H1 (cell line): Measurements from ENCODE around the gene LRRC42. TPM values are rescaled to one million over a fixed set of nuclear protein-coding genes. Genes with fewer than 3 reads are reported as not detected.

Experiments
- CTCF ChIA-PET: fragments of 300-600 bp; sonication (Branson Sonifier 250); formaldehyde crosslinking; loops from one replicate; lab custom pipeline; 2021; ENCODE audit not compliant: partially characterized antibody; lab: Charles Lee
- POLR2A ChIA-PET: fragments of 300-600 bp; sonication (Branson Sonifier 250); formaldehyde crosslinking; loops from one replicate; lab custom pipeline; 2021; ENCODE audit warnings: inconsistent platforms; ENCODE audit not compliant: partially characterized antibody; lab: Charles Lee
- DNase-seq, 2 experiments: peaks; one replicate each; pipeline versions ENCODE4 v3.0.0 to v3.0.0-alpha.2; 2010 to 2022; ENCODE audit warnings: low spot score in 2 of 2, low read depth in 1 of 2, mixed read lengths in 1 of 2
- FAIRE-seq: peaks from 2 replicates; lab custom pipeline; 2011; peaks lifted over from hg19 to GRCh38; lab: Jason Lieb, UNC
- H2AFZ ChIP-seq: 2 replicates; pipeline ENCODE4 v1.8.1; 2012; ENCODE audit warnings: low read length, inconsistent platforms
- H2AK5ac ChIP-seq: 2 replicates; pipeline ENCODE4 v1.6.1; 2013; ENCODE audit warnings: low read depth, low read length
- H2BK120ac ChIP-seq: replicated peaks from 2 replicates; pipeline ENCODE3; 2013; ENCODE audit warnings: low read depth, low read length, inconsistent platforms
- H2BK12ac ChIP-seq: 2 replicates; pipeline ENCODE4 v1.6.1; 2013; ENCODE audit warnings: low read depth, low read length
- H2BK15ac ChIP-seq: 2 replicates; pipeline ENCODE4 v1.6.1; 2013; ENCODE audit warnings: low read length
- H2BK20ac ChIP-seq: 2 replicates; pipeline ENCODE4 v1.6.1; 2013; ENCODE audit warnings: low read length
- H2BK5ac ChIP-seq: 2 replicates; pipeline ENCODE4 v1.6.1; 2013; ENCODE audit warnings: low read depth, low read length
- H3K14ac ChIP-seq: 2 replicates; pipeline ENCODE4 v1.6.1; 2013; ENCODE audit warnings: inconsistent platforms; ENCODE audit not compliant: insufficient read length
- H3K18ac ChIP-seq: 2 replicates; pipeline ENCODE4 v1.6.1; 2013; ENCODE audit warnings: low read length; ENCODE audit errors: extremely low read depth
- H3K23ac ChIP-seq: 2 replicates; pipeline ENCODE4 v1.6.1; 2013; ENCODE audit warnings: inconsistent platforms; ENCODE audit not compliant: insufficient read length
- H3K23me2 ChIP-seq: 2 replicates; pipeline ENCODE4 v1.6.1; 2013; ENCODE audit warnings: low read depth, low read length
- H3K27ac ChIP-seq: 2 replicates; pipeline ENCODE4 v1.6.1; 2011; ENCODE audit warnings: low read depth, low read length, inconsistent platforms
- H3K27me3 ChIP-seq, 4 experiments: replicated peaks in 1 of 4; 1 replicate in 1 of 4; 2 replicates in 3 of 4; pipeline versions ENCODE4 v1.6.1 to v1.8.1; 2011 to 2013; ENCODE audit warnings: low read length in 3 of 4, mild to moderate bottlenecking in 3 of 4, inconsistent platforms in 2 of 4, mixed read lengths in 2 of 4, moderate library complexity in 1 of 4; ENCODE audit not compliant: control insufficient read depth in 3 of 4, insufficient read depth in 3 of 4; ENCODE audit errors: extremely low read depth in 1 of 4
- H3K36me3 ChIP-seq, 4 experiments: 2 replicates each; pipeline versions ENCODE4 v1.6.1 to v1.8.1; 2011 to 2013; ENCODE audit warnings: mild to moderate bottlenecking in 4 of 4, low read length in 3 of 4, moderate library complexity in 2 of 4, control low read depth in 1 of 4, inconsistent platforms in 1 of 4; ENCODE audit not compliant: insufficient read depth in 4 of 4, control insufficient read depth in 2 of 4
- H3K4ac ChIP-seq: replicated peaks from 2 replicates; pipeline ENCODE3; 2013; ENCODE audit warnings: low read length, low read depth, mixed read lengths, inconsistent platforms; ENCODE audit not compliant: insufficient read length
- H3K4me1 ChIP-seq, 4 experiments: replicated peaks in 1 of 4; 1 replicate in 1 of 4; 2 replicates in 3 of 4; pipeline versions ENCODE4 v1.6.1 to v1.8.1; 2011 to 2013; ENCODE audit warnings: low read length in 3 of 4, inconsistent platforms in 2 of 4, mixed read lengths in 1 of 4; ENCODE audit not compliant: insufficient read depth in 4 of 4, control insufficient read depth in 3 of 4
- H3K4me2 ChIP-seq, 2 experiments: 2 replicates each; pipeline versions ENCODE4 v1.6.1 to v1.8.1; 2011 to 2013; ENCODE audit warnings: low read depth in 2 of 2, low read length in 2 of 2, control low read depth in 1 of 2, inconsistent platforms in 1 of 2, mild to moderate bottlenecking in 1 of 2; ENCODE audit not compliant: insufficient read depth in 1 of 2
- H3K4me3 ChIP-seq, 4 experiments: fragments of 200-600, 300-600 bp in 1 of 4; sonication (generic), shearing (Covaris generic), sonication (Bioruptor Twin) in 1 of 4; 2 replicates each; pipeline versions ENCODE4 v1.5.1 to v1.8.1; 2011 to 2016; ENCODE audit warnings: low read length in 4 of 4, low read depth in 3 of 4, control low read depth in 2 of 4, inconsistent platforms in 2 of 4, mild to moderate bottlenecking in 2 of 4, mixed read lengths in 1 of 4, moderate library complexity in 1 of 4; ENCODE audit not compliant: insufficient read depth in 2 of 4; ENCODE audit errors: extremely low read depth in 1 of 4
- H3K56ac ChIP-seq: replicated peaks from 2 replicates; pipeline ENCODE3; 2013; ENCODE audit warnings: low read depth, mild to moderate bottlenecking, mixed read lengths, low read length, inconsistent platforms; ENCODE audit not compliant: insufficient read length
- H3K79me1 ChIP-seq: 2 replicates; pipeline ENCODE4 v1.6.1; 2013; ENCODE audit warnings: low read depth, low read length, control low read depth
- H3K79me2 ChIP-seq, 2 experiments: 2 replicates each; pipeline versions ENCODE4 v1.6.1 to v1.8.1; 2012 to 2013; ENCODE audit warnings: low read length in 2 of 2, mild to moderate bottlenecking in 2 of 2, inconsistent platforms in 1 of 2; ENCODE audit not compliant: insufficient read depth in 2 of 2, control insufficient read depth in 1 of 2
- H3K9ac ChIP-seq, 4 experiments: replicated peaks in 1 of 4; 1 replicate in 1 of 4; 2 replicates in 3 of 4; pipeline versions ENCODE4 v1.6.1 to v1.8.1; 2011 to 2013; ENCODE audit warnings: low read depth in 3 of 4, low read length in 3 of 4, control low read depth in 2 of 4, mild to moderate bottlenecking in 2 of 4, moderate library complexity in 2 of 4, inconsistent platforms in 1 of 4; ENCODE audit errors: extremely low read depth in 1 of 4
- H3K9me3 ChIP-seq, 2 experiments: 2 replicates each; pipeline versions ENCODE4 v1.6.1 to v1.8.1; 2012 to 2013; ENCODE audit warnings: mild to moderate bottlenecking in 2 of 2, moderate library complexity in 2 of 2, control low read depth in 1 of 2, inconsistent platforms in 1 of 2, low read depth in 1 of 2, low read length in 1 of 2, mixed read lengths in 1 of 2; ENCODE audit not compliant: insufficient read depth in 2 of 2
- H4K20me1 ChIP-seq, 2 experiments: replicated peaks in 1 of 2; 2 replicates each; pipeline versions ENCODE3 to v1.8.1; 2011 to 2013; ENCODE audit warnings: inconsistent platforms in 2 of 2, low read length in 2 of 2, mild to moderate bottlenecking in 1 of 2; ENCODE audit not compliant: insufficient read depth in 2 of 2, control insufficient read depth in 1 of 2
- H4K5ac ChIP-seq: 2 replicates; pipeline ENCODE4 v1.6.1; 2013; ENCODE audit warnings: low read length, low read depth, mixed read lengths, inconsistent platforms; ENCODE audit not compliant: insufficient read length
- H4K8ac ChIP-seq: 2 replicates; pipeline ENCODE4 v1.8.0; 2013; ENCODE audit warnings: mild to moderate bottlenecking, moderate library complexity, low read length, inconsistent platforms; ENCODE audit not compliant: insufficient read depth; ENCODE audit errors: extremely low read depth
- H4K91ac ChIP-seq: replicated peaks from 2 replicates; pipeline ENCODE3; 2013; ENCODE audit warnings: low read length, mixed read lengths, inconsistent platforms; ENCODE audit not compliant: insufficient read length
- CBX5 ChIP-seq: fragments of 300-800, 300-1000 bp; sonication (generic); IDR thresholded peaks from 2 replicates; pipeline ENCODE4 v1.7.1; 2016; ENCODE audit warnings: antibody characterized with exemption, low read length, low read depth
- JUN ChIP-seq: IDR thresholded peaks from 2 replicates; pipeline ENCODE4 v1.6.1; 2011; ENCODE audit warnings: low read depth, mild to moderate bottlenecking, improper control_type of control experiment, low read length
- KDM5A ChIP-seq: fragments of 200-600 bp; IDR thresholded peaks from 2 replicates; pipeline ENCODE4 v1.7.1; 2012; ENCODE audit warnings: mild to moderate bottlenecking, low read length, inconsistent platforms, mixed read lengths
- MAFK ChIP-seq: IDR thresholded peaks from 2 replicates; pipeline ENCODE4 v1.6.1; 2012; ENCODE audit warnings: low read depth, mild to moderate bottlenecking, improper control_type of control experiment, low read length
- MAX ChIP-seq: IDR thresholded peaks from 2 replicates; pipeline ENCODE4 v1.6.1; 2012; ENCODE audit warnings: inconsistent platforms
- SAP30 ChIP-seq: fragments of 300-600 bp; sonication (generic); IDR thresholded peaks from 2 replicates; pipeline ENCODE4 v1.7.1; 2012; ENCODE audit warnings: low read length, moderate library complexity, mild to moderate bottlenecking, inconsistent platforms; ENCODE audit not compliant: insufficient read depth, insufficient replicate concordance
- SP4 ChIP-seq: IDR thresholded peaks from 2 replicates; pipeline ENCODE4 v1.6.1; 2012; ENCODE audit warnings: low read length, inconsistent platforms
- WGBS, 2 experiments: shearing (Covaris generic) in 1 of 2; methylation state at CpG; one replicate each; pipeline versions ENCODE4 v1.1.6 to v1.1.7; 2013 to 2015; ENCODE audit warnings: low lambda C conversion rate in 2 of 2, mixed read lengths in 2 of 2, inconsistent platforms in 1 of 2, low coverage in 1 of 2, missing lambda C conversion rate in 1 of 2; ENCODE audit not compliant: insufficient replicate concordance in 2 of 2, insufficient coverage in 1 of 2, insufficient read length in 1 of 2; ENCODE audit errors: extremely low coverage in 1 of 2, missing lambda C conversion rate in 1 of 2; 5-methylcytosine and 5-hydroxymethylcytosine counted together
- polyA plus RNA-seq, 7 experiments: library from polyadenylated mRNA; depleted of rRNA in 3 of 7; stranded (reverse) in 5 of 7; unstranded in 2 of 7; fragments of >200 nt in 5 of 7; fragments of 200-250 nt in 2 of 7; gene quantifications; 1 replicate in 5 of 7; 2 replicates in 1 of 7; 4 replicates in 1 of 7; pipeline versions ENCODE4 v1.2.1 to v1.2.3, GENCODE V29; 2011 to 2013; ENCODE audit warnings: missing spikeins in 2 of 7, mixed read lengths in 2 of 7
- total RNA-seq: library from RNA; stranded (reverse); fragmentation: NEBNext Ultra II Directional; extraction: Animal tissue kit (Norgen Biotek cat#: 25700); gene quantifications from 2 replicates; pipeline ENCODE4 v1.2.1, GENCODE V29; 2021

LRRC42 gene
- total and polyA plus RNA-seq, 2 of the 8 experiments (the other 6 are each of a cell fraction or from before 2014, with no cell fraction given): 38.2 to 54.1 TPM

DNA sequence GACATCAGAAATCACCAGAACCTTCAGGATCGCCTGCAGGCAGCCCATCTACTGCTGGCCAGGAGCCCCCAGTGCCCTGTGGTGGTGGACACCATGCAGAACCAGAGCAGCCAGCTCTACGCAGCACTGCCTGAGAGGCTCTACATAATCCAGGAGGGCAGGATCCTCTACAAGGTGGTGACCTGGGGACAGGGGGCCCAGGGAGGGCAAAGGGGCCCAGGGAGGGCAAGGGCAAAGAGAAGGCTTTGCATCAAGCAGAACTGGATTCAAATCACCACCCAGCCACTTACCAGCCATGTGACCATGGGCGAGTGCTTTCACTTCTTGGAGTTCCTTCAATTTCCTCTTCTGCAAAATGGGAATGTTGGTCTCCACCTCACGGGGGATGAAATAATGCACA, 40.0 kb upstream of the LRRC42 start:
- no peak overlapping the region for H3K4me2 ChIP-seq
- no peak overlapping the region for H3K56ac ChIP-seq
- DNase-seq (no peak), FAIRE-seq (no peak)
- no peak overlapping the region for H3K4ac ChIP-seq
- H3K9ac ChIP-seq: no peak overlapping the region
- no peak overlapping the region for H2BK15ac ChIP-seq
- TF ChIP-seq MAX: no peak
- TF ChIP-seq JUN: no peak
- TF ChIP-seq CBX5: no peak
- TF ChIP-seq MAFK: no peak
- no peak for TF ChIP-seq SP4
- no peak for TF ChIP-seq KDM5A
- no peak for TF ChIP-seq SAP30
- ChIA-PET POLR2A (no interaction called here), CTCF (interaction anchor here (1.5 kb wide), 1 partner anchor 43 kb away, joined by 10 read pairs; no protein-coding TSS in a partner anchor)
- H3K4me1 ChIP-seq: peaks cover 0 to 2% (median 0%) of the 10 kb centered on the region in 4 experiments; a peak in 2 of 7 replicates
- H2AFZ ChIP-seq: no peak overlapping the region
- H2BK120ac ChIP-seq: no peak overlapping the region
- no peaks in the 10 kb centered on the region for H4K20me1 ChIP-seq
- H3K79me2 ChIP-seq: no peaks in the 10 kb centered on the region
- no peak overlapping the region for H4K91ac ChIP-seq
- H3K14ac ChIP-seq: no peak overlapping the region
- no peaks in the 10 kb centered on the region for H3K27me3 ChIP-seq
- H2BK12ac ChIP-seq: no peak overlapping the region
- H3K79me1 ChIP-seq: no peaks in the 10 kb centered on the region
- H3K23ac ChIP-seq: no peak overlapping the region
- no peak overlapping the region for H4K8ac ChIP-seq
- H3K23me2 ChIP-seq: no peaks in the 10 kb centered on the region
- H4K5ac ChIP-seq: no peak overlapping the region
- no peak overlapping the region for H3K18ac ChIP-seq
- no peak overlapping the region for H3K27ac ChIP-seq
- 84% methylated on average over 4 of the region's 4 CpGs; no CpG with 5 or more reads in 1 of the 2 experiments for WGBS, 2 experiments
- H3K9me3 ChIP-seq: no peaks in the 10 kb centered on the region
- H3K36me3 ChIP-seq: no peaks in the 10 kb centered on the region
- no peak overlapping the region for H2BK20ac ChIP-seq
- H3K4me3 ChIP-seq: no peak overlapping the region
- no peak overlapping the region for H2AK5ac ChIP-seq
- no peak overlapping the region for H2BK5ac ChIP-seq
